Retina (tissue), 1 donor: ENCODE results near the gene TRIM15.
"Not testable (repeated sequence)": the region's sequence is repeated elsewhere in the genome, so short reads cannot be mapped to it uniquely, and the experiment has no call there.

Source experiments
- DNase-seq: peaks from one replicate; pipeline ENCODE4 v3.0.0-alpha.2; 2016

The TRIM15 gene

GRCh38 chr6:30163090-30163917, at the start of gene TRIM15:
TSS of gene TRIM15 (plus strand) at chr6:30163546. CDS start at chr6:30163685, 139 bp downstream.
- DNase-seq, result no peak

- DNase-seq, result no peak
Observed at GRCh38 chr6:30113841-30114240, 49.5 kb upstream of the TRIM15 start.

GRCh38 chr6:30116724-30117123, 46.6 kb upstream of the TRIM15 start:
- no peak for DNase-seq

DNA sequence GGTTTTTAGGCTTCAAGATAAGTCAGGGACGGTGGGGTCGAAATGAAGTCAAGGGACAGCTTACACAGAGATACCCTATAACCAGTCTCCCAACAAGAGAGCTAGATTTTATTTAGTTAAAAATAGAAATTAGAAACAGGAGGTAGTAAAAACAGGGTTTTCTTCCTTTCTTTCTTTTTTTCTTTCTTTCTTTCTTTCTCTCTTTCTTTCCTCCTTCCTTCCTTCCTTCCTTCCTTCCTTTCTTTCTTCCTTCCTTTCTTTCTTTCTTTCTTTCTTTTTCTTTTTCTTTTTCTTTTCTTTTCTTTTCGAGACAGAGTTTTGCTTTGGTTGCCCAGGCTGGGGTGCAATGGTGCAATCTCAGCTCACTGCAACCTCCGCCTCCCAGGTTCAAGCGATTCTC, 44.7 kb upstream of the TRIM15 start:
- not testable (repeated sequence) for DNase-seq

- no peak for DNase-seq
Observed at GRCh38 chr6:30121446-30122366, 41.6 kb upstream of the TRIM15 start.

DNA sequence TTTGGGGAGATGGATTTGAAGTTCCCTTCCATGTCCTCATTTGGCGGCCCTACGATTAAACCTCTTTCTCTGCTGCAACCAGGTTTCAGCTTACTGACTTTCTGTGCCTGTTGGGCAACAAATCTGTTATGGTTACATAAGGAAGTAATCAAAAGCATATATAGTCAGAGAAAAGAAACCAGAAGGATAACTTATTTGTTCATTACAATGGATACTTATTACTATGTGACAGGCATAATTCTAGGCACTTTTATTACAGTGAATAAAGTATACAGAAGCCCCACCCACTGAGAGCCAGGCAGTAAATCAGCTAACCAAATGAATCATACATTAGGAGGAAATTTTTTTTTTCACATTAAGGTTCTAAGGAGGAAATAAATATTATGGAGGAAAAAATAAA, 40.8 kb upstream of the TRIM15 start:
- no peak for DNase-seq

DNA sequence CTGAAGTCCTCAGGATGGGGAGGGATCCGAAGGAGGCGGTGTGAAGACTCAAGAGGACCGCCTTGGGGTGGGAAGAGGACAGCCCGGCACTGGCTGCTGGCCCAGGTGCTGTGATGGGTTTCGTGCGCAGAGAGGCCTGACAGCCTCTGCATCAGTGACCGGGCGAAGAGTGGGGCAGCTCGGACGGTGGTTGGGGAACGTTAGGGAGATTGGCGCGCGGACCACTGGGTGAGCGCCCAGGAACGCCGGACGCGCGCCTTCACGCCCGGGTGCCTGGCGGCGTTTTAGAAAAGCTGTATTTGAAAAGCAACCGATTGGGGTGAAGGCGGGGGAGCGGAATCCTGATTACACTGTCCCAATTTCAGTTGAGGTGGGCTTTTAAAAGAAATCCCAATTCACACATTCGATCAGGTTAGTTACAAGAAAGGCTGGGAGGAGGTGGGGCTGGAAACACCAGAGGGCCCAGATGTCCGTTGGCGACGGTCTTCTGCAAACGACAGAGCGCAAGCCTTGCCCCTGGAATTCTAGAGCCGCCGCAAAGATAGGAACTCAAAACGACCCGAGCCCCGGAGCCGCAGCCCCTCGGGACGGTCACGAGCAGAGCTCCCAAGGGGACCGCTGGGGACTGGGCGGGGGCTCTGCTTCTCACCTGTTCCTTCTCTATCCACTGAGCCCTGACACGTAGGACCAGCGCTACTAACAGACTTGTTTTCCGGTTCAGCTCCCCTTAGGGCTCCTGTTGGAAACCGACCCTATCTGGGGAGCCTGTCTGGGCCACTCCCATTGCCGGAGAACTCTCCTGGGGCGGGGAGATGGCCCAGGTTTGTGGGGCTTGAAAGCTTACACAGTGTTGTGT, 35.9 kb upstream of the TRIM15 start:
- DNase-seq, result peak; percentile 76

DNA sequence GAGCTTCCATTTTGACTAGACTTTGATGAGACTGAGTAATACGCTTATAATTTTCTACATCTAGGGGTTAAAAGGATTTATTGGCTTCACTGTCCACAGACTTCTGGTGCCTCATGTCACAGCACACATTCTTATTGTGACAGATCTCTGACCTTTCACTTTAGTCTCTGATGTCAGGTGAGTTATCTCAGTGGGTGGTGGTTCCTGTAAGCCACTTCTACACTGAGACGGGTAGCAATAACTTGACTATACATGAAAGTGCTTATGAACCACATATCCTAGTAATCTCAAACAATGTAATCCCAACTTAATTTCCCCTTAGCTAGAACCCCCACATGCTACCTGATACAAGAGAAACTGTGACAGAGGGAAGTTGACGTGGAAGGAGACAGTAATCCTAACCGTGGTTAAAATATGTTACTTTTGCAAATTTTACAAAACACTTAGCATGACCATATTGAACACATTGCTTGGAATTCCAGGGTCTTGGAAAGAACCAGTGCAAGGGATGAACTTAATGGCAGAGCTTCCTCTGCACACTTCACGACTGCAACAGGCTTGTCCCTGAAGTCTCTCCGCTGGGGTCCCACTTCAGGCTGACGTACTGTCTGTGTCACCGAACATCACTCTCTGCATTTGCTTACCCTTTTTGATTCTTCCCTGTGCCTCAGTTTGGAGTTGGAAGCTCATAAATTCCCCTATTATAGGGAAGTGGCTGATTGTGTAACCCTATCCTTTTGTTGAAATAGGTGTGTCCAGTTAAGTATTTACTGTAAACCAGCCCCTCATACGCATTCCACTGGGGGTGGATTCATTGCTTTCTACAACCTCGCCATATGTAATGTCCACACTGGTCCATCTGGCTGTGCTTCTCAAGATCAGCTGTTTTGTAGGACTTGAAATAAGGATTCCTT, 33.8 kb upstream of the TRIM15 start:
- DNase-seq, result no peak

DNA sequence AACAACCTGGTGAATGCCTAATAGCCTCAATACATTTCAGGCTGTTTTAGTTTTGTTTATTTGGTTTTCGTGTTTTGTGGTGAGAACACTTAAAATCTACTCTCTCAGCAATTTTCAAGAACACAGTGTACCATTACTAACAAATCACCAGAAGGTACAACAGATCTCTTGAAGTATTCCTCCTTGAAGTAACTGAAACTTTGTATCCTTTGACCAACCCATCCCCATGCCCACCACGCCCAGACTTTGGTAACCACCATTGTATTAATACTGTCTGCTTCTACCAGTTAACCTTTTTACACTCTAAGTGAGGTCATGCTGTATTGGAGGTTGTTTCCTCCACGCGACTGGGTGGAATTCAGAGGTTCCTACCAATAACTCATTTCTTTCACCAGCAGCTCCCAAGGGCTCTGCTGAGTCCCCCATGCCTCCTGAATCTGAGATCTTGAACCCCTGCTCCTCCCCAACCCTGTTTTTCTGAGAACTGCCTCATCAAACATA, 33.1 kb upstream of the TRIM15 start:
- DNase-seq, result no peak

DNA sequence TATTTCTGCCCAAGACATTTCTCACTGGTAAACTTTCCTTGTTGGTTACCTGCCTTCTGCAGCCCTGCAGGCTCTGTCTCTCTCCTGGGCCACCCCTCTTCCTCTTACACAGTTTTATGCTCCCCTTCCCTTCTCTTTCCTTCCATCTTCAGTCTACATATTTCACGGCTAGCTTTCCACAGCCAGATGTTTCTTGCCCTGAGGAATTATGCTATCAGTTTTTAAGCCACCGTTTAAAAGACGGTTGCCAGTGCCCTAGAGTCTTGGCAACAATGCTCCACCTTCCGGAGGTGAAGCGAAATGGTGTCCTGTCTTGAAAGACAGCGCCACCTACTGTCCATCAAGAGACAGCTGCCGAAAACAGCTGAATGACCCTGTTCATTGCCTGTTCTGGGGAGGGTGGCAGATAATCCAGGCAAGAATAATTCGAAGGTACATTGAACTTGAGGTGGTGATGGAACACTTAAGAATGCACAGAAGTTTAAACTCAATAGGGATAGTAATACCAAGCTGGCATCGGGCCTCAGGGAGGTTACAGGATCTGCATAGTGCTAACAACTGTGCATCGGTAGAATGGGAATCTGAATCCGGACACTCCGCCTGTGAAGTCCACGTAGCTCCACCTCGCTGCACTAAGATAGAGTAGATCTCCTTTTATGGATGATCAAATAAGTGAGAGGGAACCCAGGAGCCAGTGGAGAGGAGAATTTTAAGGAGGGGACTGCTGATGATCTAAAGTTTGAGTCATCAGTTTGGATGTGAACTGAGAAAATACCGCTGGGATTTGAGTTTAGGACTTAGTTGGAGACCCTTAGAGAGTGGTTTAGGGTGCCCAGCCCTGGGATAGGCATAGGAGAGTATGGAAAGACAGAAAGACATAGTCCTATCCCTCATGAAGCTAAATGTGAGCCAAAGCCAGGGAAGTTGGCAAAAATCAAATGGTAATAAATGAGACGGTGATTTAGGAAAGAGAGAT, 32.2 kb upstream of the TRIM15 start:
- DNase-seq, result peak; percentile 84

DNA sequence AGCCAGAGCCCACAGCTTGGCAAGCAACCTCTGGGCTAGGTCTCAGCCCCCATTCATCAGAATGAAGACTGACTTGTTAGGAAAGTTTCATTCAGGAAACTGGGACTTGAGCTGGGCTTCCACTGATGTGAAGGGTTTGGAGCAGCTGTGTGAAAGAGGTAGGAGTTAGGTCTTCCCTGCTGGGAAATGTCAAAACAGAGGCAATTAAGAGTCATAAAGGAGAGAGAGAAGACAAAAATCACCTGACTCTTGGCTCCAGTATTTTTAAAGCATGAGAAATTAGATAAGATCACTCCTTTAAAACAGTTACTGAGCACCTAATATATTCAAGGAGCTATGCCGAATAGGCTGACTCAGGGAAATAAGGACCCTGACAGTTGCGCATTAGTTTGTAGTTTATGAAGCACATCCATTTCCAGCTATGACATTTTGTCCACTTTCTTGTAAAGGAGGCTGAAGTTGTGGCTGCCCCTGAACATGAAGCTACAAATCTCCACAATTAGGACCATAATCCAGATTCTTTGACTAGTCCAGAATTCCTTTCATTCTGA, 31.3 kb upstream of the TRIM15 start:
- DNase-seq, result no peak

DNA sequence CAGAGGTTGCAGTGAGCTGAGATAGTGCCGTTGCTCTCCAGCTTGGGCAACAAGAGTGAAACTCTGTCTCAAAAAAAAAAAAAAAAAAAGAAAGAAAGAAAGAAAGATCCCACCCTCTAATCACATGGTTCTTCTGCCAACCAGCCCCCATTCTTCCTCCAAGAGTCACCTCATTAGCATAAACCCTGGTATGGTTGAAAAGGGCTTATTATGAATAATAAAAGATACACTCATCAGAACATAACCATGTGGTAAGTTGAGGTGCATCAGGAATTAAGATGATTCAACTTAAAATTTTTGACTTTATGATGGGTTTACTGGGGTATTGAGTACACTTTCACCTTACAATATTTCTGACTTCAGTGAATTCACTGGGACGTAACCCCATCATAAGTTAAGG, 28.2 kb upstream of the TRIM15 start:
- DNase-seq, result no peak

DNA sequence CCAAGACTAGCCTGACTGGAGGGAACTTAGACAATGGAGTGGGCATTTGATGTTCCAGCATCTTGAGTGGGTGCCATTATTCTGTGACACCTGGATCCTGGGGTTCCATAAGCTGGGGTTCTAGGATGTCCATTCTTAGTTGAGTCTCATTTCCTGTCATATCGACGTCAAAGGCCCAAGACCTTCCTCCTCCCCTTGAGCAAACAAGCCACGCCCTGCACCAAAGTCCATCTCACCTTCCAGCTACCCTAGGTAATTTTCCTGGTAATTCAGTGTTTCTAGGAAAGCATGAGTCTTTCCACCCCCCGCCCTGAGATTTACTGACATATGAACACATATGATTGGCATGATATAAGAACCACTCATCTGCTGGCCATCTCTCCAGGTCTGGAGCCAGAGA, 27.6 kb upstream of the TRIM15 start, which contains the start of gene TRIM40:
TRIM40 (plus strand) TSS at position 384 of the 400 bp plus-strand sequence. CDS start 897 bp downstream, outside the sequence.
- no peak for DNase-seq

GRCh38 chr6:30136570-30137286, 26.6 kb upstream of the TRIM15 start:
- no peak for DNase-seq

- DNase-seq, result not testable (repeated sequence)
Observed at GRCh38 chr6:30140240-30140639, 23.1 kb upstream of the TRIM15 start.

GRCh38 chr6:30142665-30143064, 20.7 kb upstream of the TRIM15 start:
- no peak for DNase-seq

- no peak for DNase-seq
Observed at GRCh38 chr6:30143780-30144179, 19.6 kb upstream of the TRIM15 start.

- DNase-seq, result no peak
Observed at GRCh38 chr6:30144811-30145210, 18.5 kb upstream of the TRIM15 start.

GRCh38 chr6:30145818-30146217, 17.5 kb upstream of the TRIM15 start:
- DNase-seq, result no peak
